Gastrocnemius medialis (tissue), 4 donors: Measurements from ENCODE around the gene RAPSN. TPM values are rescaled to one million over a fixed set of nuclear protein-coding genes. Genes with fewer than 3 reads are reported as not detected.
A peak's percentile ranks its signal among the peaks of the same experiment; 100 is the strongest.

Source experiments
- ATAC-seq, 2 donors: fragments of 150-250 bp; one replicate each; pipeline ENCODE4 v1.9.1; 2016
- DNase-seq, 2 donors: peaks; one replicate each; pipeline ENCODE4 v3.0.0-alpha.2; 2019
- H3K27ac ChIP-seq, 4 donors: fragments of 200-600 bp; sonication (generic); 1 replicate in 1 of 4; 2 replicates in 3 of 4; pipeline ENCODE4 v1.5.1; 2016 to 2018; ENCODE audit warnings: mild to moderate bottlenecking in 2 of 4, moderate library complexity in 1 of 4
- H3K27me3 ChIP-seq, 3 donors: fragments of 200-600 bp; sonication (generic) in 2 of 3; 1 replicate in 1 of 3; 2 replicates in 2 of 3; pipeline versions ENCODE4 v1.5.1 to v1.6.0; 2016 to 2019; ENCODE audit warnings: mild to moderate bottlenecking in 1 of 3, moderate library complexity in 1 of 3
- H3K36me3 ChIP-seq, 2 donors: fragments of 200-600 bp; sonication (generic) in 1 of 2; one replicate each; pipeline ENCODE4 v1.5.1; 2017 to 2018
- H3K4me1 ChIP-seq, 2 donors: fragments of 200-600 bp; sonication (generic) in 1 of 2; one replicate each; pipeline ENCODE4 v1.5.1; 2016 to 2017; ENCODE audit warnings: mild to moderate bottlenecking in 2 of 2
- H3K4me3 ChIP-seq, 4 donors: fragments of 200-600 bp; sonication (generic) in 3 of 4; 1 replicate in 1 of 4; 2 replicates in 3 of 4; pipeline ENCODE4 v1.5.1; 2016 to 2019; ENCODE audit warnings: mild to moderate bottlenecking in 2 of 4
- H3K9me3 ChIP-seq, 3 donors: fragments of 200-600 bp; sonication (generic) in 2 of 3; 1 replicate in 1 of 3; 2 replicates in 2 of 3; pipeline ENCODE4 v1.5.1; 2016 to 2019
- POLR2A ChIP-seq, 2 donors: fragments of 450-650 bp; IDR thresholded peaks; one replicate each; pipeline ENCODE4 v1.6.1; 2017; ENCODE audit warnings: antibody characterized with exemption in 2 of 2, mild to moderate bottlenecking in 2 of 2, moderate library complexity in 2 of 2
- in situ Hi-C, 4 donors: fragments of 200-750 bp; cut with MboI; loops; one replicate each; pipeline versions ENCODE4 v1.15.0 to v1.8.0; 2017; ENCODE audit warnings: low sequenced_read_pairs in 4 of 4
- intact Hi-C: fragments of 100-400 bp; cut with DNase I; formaldehyde crosslinking; loops from one replicate; pipeline ENCODE4 v1.15.1; 2023; ENCODE audit warnings: low total_unique reads
- total RNA-seq, 4 donors: library from RNA; depleted of rRNA; stranded (reverse); fragments of >200 nt; gene quantifications; one replicate each; pipeline versions ENCODE4 v1.1.0 to v1.2.3, GENCODE V29; 2016
- TF ChIP-seq, protein P1 (sequence below), 5 experiments: fragments of 450-650 bp in 3 of 5; fragments of 200-600 bp in 2 of 5; sonication (generic) in 2 of 5; IDR thresholded peaks in 4 of 5; conservative IDR thresholded peaks in 1 of 5; 1 replicate in 4 of 5; 2 replicates in 1 of 5; pipeline ENCODE4 v1.5.1; 2016 to 2019; ENCODE audit warnings: antibody characterized with exemption in 5 of 5, mild to moderate bottlenecking in 3 of 5, moderate library complexity in 3 of 5

The RAPSN gene
- total RNA-seq, 4 donors from 2014 or later, result 48.9 to 68.6 (median 59.4) TPM

DNA sequence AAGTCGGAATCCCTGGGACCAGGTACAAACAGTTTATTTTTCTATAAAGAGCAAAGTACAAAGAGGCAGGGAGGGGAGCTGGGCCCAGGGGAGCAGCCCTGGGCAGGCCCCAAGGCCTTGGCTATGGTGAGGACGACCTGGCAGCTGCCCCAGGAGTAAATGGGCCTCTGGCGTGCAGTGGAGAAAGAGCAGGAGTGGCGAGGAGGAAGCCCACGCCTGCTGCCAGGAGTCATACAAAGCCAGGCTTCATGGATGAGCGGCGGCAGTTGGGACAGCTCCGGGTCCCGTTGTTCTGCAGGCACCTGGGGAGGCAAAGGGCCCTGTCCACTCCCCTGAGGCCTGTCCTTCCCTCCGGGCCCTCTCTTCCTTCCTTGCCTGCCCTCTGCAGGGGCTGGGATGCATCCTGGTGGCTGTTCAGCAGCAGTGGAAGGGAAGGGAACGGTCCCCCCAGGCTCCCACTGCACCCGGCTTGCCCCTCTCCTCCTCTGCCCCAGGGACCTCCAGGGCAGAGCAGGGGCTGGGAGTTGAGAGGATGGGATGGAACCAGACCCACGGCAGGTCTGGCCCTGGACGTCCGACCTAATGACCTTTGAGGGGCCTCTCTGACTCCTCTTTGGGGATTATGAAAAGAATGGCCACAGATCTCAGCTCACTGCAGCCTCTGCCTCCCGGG lies 11.1 kb downstream of the RAPSN start:
- ATAC-seq, result peak; percentile 31 to 55
- H3K4me3 ChIP-seq, result no peak overlapping the region
- H3K36me3 ChIP-seq, result no peaks in the 10 kb centered on the region
- DNase-seq, result peak in 1 of 2 donors; percentile 68
- H3K27me3 ChIP-seq, result no peaks in the 10 kb centered on the region
- in situ Hi-C loops (no loop called here), intact Hi-C loops (no loop called here)
- TF ChIP-seq, protein P1, sequence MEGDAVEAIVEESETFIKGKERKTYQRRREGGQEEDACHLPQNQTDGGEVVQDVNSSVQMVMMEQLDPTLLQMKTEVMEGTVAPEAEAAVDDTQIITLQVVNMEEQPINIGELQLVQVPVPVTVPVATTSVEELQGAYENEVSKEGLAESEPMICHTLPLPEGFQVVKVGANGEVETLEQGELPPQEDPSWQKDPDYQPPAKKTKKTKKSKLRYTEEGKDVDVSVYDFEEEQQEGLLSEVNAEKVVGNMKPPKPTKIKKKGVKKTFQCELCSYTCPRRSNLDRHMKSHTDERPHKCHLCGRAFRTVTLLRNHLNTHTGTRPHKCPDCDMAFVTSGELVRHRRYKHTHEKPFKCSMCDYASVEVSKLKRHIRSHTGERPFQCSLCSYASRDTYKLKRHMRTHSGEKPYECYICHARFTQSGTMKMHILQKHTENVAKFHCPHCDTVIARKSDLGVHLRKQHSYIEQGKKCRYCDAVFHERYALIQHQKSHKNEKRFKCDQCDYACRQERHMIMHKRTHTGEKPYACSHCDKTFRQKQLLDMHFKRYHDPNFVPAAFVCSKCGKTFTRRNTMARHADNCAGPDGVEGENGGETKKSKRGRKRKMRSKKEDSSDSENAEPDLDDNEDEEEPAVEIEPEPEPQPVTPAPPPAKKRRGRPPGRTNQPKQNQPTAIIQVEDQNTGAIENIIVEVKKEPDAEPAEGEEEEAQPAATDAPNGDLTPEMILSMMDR (IDR thresholded peaks at IDR 0.05 in 4 of 5, conservative IDR thresholded peaks at IDR 0.05 in 1 of 5), result no peak
- H3K4me1 ChIP-seq, result peaks cover 17 to 19% of the 10 kb centered on the region in 2 donors
- H3K9me3 ChIP-seq, result no peaks in the 10 kb centered on the region
- H3K27ac ChIP-seq, result peak overlapping the region in 3 of 4 donors; percentile 49 to 64 (median 63)

DNA sequence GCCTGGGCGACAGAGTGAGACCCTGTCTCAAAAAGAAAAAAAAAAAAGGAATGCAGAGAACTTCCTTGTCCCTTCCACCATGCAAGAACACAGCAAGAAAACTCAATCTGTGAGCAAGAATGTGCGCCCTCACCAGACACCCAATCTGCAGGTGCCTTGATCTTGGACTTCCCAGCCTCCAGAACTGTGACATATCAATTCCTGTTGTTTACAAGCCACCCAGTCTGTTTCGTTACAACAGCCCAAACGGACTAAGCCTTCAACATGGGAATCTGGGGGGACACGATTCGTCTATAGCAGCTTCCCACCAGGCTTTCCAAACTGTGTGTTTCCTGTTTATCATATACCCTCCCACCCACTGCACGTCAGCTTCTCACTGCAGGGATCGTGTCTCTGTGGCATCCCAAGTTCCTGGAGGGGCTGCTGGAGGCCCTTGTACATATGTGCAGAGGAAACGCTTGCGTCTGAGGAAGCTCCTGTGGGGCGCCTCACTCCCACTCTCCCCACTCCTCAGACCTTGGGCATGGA lies 11.7 kb downstream of the RAPSN start:
- no peak for TF ChIP-seq POLR2A (IDR thresholded peaks at IDR 0.05)
- TF ChIP-seq, protein P1 (IDR thresholded peaks at IDR 0.05 in 4 of 5, conservative IDR thresholded peaks at IDR 0.05 in 1 of 5), result no peak
- intact Hi-C loops, result no loop called here
- no peak for DNase-seq
- no peak overlapping the region for H3K4me3 ChIP-seq
- H3K27me3 ChIP-seq, result no peaks in the 10 kb centered on the region
- ATAC-seq, result peak in 1 of 2 donors; percentile 4
- peak overlapping the region in 3 of 4 donors; percentile 49 to 64 (median 63) for H3K27ac ChIP-seq
- in situ Hi-C loops, result no loop called here
- no peaks in the 10 kb centered on the region for H3K9me3 ChIP-seq
- peaks cover 11 to 16% of the 10 kb centered on the region in 2 donors for H3K4me1 ChIP-seq
- H3K36me3 ChIP-seq, result no peaks in the 10 kb centered on the region

DNA sequence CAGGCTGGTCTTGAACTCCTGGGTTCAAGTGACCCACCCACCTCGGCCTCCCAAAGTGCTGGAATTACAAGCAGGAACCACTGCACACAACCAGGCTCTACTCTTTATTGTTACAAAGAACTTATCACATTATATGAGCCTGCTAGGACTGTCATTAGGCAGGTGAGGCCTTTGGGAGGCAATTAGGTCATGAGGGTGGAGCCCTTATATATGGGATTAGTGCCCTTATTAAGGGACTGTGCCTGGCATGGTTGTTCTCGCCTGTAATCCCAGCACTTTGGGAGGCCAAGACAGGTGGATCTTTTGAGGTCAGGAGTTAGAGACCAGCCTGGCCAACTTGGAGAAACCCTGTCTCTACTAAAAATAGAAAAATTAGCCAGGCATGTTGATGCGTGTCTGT lies 12.2 kb downstream of the RAPSN start:
- ATAC-seq, result no peak
- in situ Hi-C loops, result no loop called here
- H3K4me3 ChIP-seq, result no peak overlapping the region

DNA sequence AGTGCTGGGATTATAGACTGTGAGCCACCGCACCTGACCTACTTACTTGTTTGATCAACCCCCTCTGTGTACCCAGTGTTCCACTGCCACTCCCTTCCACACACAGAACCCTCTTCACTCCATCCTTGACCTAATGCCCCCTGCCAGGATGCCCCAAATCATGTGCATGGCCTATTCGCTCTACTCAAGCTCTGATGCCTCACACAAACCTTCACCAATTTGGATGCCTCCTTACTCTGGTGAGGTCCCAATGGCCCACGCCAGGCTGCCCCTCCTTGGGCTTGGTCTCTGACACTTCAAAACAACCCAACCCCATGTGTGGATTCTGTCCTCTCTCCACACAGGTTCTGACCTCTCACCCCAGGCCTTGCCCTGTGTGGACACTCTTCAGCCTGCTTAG lies 13.2 kb downstream of the RAPSN start:
- intact Hi-C loops, result no loop called here
- H3K4me3 ChIP-seq, result no peak overlapping the region
- TF ChIP-seq POLR2A (IDR thresholded peaks at IDR 0.05), result no peak
- TF ChIP-seq, protein P1 (IDR thresholded peaks at IDR 0.05 in 4 of 5, conservative IDR thresholded peaks at IDR 0.05 in 1 of 5), result no peak
- no peaks in the 10 kb centered on the region for H3K27me3 ChIP-seq
- ATAC-seq (no peak), DNase-seq (no peak)
- H3K9me3 ChIP-seq, result no peaks in the 10 kb centered on the region
- in situ Hi-C loops, result no loop called here
- H3K4me1 ChIP-seq, result peaks cover 10 to 24% of the 10 kb centered on the region in 2 donors
- no peak overlapping the region for H3K27ac ChIP-seq
- no peaks in the 10 kb centered on the region for H3K36me3 ChIP-seq

More for the DNA sequence above, 12.2 kb downstream of the RAPSN start:
- Histone ChIP-seq H3K27me3 (no peaks in the 10 kb centered on the region), H3K9me3 (no peaks in the 10 kb centered on the region), H3K4me1 (peaks cover 10 to 19% of the 10 kb centered on the region in 2 donors), H3K27ac (no peak overlapping the region), H3K36me3 (no peaks in the 10 kb centered on the region)
- intact Hi-C loops, result no loop called here
- DNase-seq, result no peak
- TF ChIP-seq, protein P1 (IDR thresholded peaks at IDR 0.05 in 4 of 5, conservative IDR thresholded peaks at IDR 0.05 in 1 of 5), result no peak
- TF ChIP-seq POLR2A (IDR thresholded peaks at IDR 0.05), result no peak
